Testis (tissue), 2 donors: ENCODE data around the gene NKAIN2.

Experiments
- CTCF ChIP-seq, 3 experiments: fragments of 450-650 bp in 2 of 3; fragments of 200-600 bp in 1 of 3; sonication (generic) in 1 of 3; IDR thresholded peaks; one replicate each; pipeline ENCODE4 v1.5.1; 2016 to 2019; ENCODE audit warnings: antibody characterized with exemption in 3 of 3, mild to moderate bottlenecking in 2 of 3, moderate library complexity in 1 of 3
- POLR2A ChIP-seq: fragments of 450-650 bp; IDR thresholded peaks from one replicate; pipeline ENCODE4 v1.6.1; 2017; ENCODE audit warnings: antibody characterized with exemption, mild to moderate bottlenecking, moderate library complexity

GRCh38 chr6:123841067-123841896 lies 37.6 kb downstream of the NKAIN2 start:
- TF ChIP-seq CTCF (IDR thresholded peaks at IDR 0.05): no peak
- TF ChIP-seq POLR2A: no peak
